Endothelial cell of umbilical vein (primary cell): ENCODE measurements around the gene RANBP17. TPM values are rescaled to one million over a fixed set of nuclear protein-coding genes. Genes with fewer than 3 reads are reported as not detected.
"Not testable (repeated sequence)": the region's sequence is repeated elsewhere in the genome, so short reads cannot be mapped to it uniquely, and the experiment has no call there.

Source experiments
- BruUV-seq: library from RNA; stranded (reverse); fragments of 400-500 nt; replicated peaks from 2 replicates; lab custom pipeline; 2021; lab: Mats Ljungman, UMichigan
- CTCF ChIA-PET: fragments of 300-600, 350-600 bp; sonication (Branson Sonifier 250); formaldehyde crosslinking; loops from one replicate; lab custom pipeline; 2021; ENCODE audit warnings: antibody characterized with exemption, inconsistent platforms; lab: Charles Lee
- POLR2A ChIA-PET: fragments of 300-600, 350-600 bp; sonication (Branson Sonifier 250); formaldehyde crosslinking; loops from one replicate; lab custom pipeline; 2021; ENCODE audit warnings: antibody characterized with exemption, inconsistent platforms; lab: Charles Lee
- DNase-seq: peaks from one replicate; pipeline ENCODE4 v3.0.0-alpha.2; 2011; ENCODE audit warnings: low read depth, low spot score
- FAIRE-seq: peaks from 2 replicates; lab custom pipeline; 2011; peaks lifted over from hg19 to GRCh38; lab: Jason Lieb, UNC
- H2AFZ ChIP-seq: 2 replicates; pipeline ENCODE4 v1.6.0; 2012; ENCODE audit warnings: low read depth, low read length, control low read depth, inconsistent platforms
- H3K27ac ChIP-seq: 2 replicates; pipeline ENCODE4 v1.5.1; 2011; ENCODE audit warnings: low read depth, mild to moderate bottlenecking, control low read depth, low read length, moderate library complexity; ENCODE audit not compliant: insufficient read depth
- H3K27me3 ChIP-seq, 2 experiments: 2 replicates each; pipeline versions ENCODE4 v1.6.0 to v1.6.1; 2011; ENCODE audit warnings: low read length in 2 of 2, mixed read lengths in 1 of 2; ENCODE audit not compliant: control insufficient read depth in 2 of 2, insufficient read depth in 2 of 2
- H3K36me3 ChIP-seq, 2 experiments: 2 replicates in 1 of 2; 3 replicates in 1 of 2; pipeline ENCODE4 v1.5.1; 2011; ENCODE audit warnings: low read length in 2 of 2, mild to moderate bottlenecking in 1 of 2, moderate library complexity in 1 of 2; ENCODE audit not compliant: control insufficient read depth in 2 of 2, insufficient read depth in 2 of 2; ENCODE audit errors: extremely low read depth in 1 of 2
- H3K4me1 ChIP-seq: 3 replicates; pipeline ENCODE4 v1.5.1; 2011; ENCODE audit warnings: mild to moderate bottlenecking, low read length; ENCODE audit not compliant: control insufficient read depth, insufficient read depth; ENCODE audit errors: extremely low read depth
- H3K4me2 ChIP-seq: 2 replicates; pipeline ENCODE4 v1.6.1; 2011; ENCODE audit warnings: low read length, control low read depth, mixed read lengths; ENCODE audit not compliant: insufficient read depth
- H3K4me3 ChIP-seq, 3 experiments: fragments of 200-600 bp in 1 of 3; sonication (generic), shearing (Covaris generic) in 1 of 3; replicated peaks in 1 of 3; 2 replicates each; pipeline ENCODE4 v1.5.1; 2011 to 2016; ENCODE audit warnings: control low read depth in 3 of 3, low read length in 3 of 3, mild to moderate bottlenecking in 2 of 3, inconsistent platforms in 1 of 3, low read depth in 1 of 3, moderate library complexity in 1 of 3; ENCODE audit not compliant: insufficient read depth in 1 of 3
- H3K79me2 ChIP-seq: 2 replicates; pipeline ENCODE4 v1.6.0; 2012; ENCODE audit warnings: low read length, inconsistent platforms; ENCODE audit not compliant: control insufficient read depth, insufficient read depth
- H3K9ac ChIP-seq: replicated peaks from 2 replicates; pipeline ENCODE3; 2011; ENCODE audit warnings: low read length, control low read depth; ENCODE audit not compliant: insufficient read depth; ENCODE audit errors: extremely low read depth
- H3K9me1 ChIP-seq: replicated peaks from 3 replicates; pipeline ENCODE4 v1.6.0; 2011; ENCODE audit warnings: mild to moderate bottlenecking, low read length; ENCODE audit not compliant: control insufficient read depth, insufficient read depth; ENCODE audit errors: extremely low read depth
- H3K9me3 ChIP-seq: replicated peaks from 2 replicates; pipeline ENCODE4 v1.5.1; 2012; ENCODE audit warnings: low read length, inconsistent platforms; ENCODE audit not compliant: control insufficient read depth, insufficient read depth
- H4K20me1 ChIP-seq: replicated peaks from 2 replicates; pipeline ENCODE3; 2011; ENCODE audit warnings: mild to moderate bottlenecking, low read length; ENCODE audit not compliant: control insufficient read depth, insufficient read depth; ENCODE audit errors: extremely low read depth
- JUN ChIP-seq: IDR thresholded peaks from 2 replicates; pipeline ENCODE4 v1.6.1; 2011; ENCODE audit warnings: borderline replicate concordance, low read depth; ENCODE audit not compliant: insufficient read length, insufficient read depth
- dilution Hi-C: fragments of 300-500 bp; cut with MboI; formaldehyde crosslinking; loops from one replicate; pipeline ENCODE4 v1.15.0; 2019; ENCODE audit warnings: low sequenced_read_pairs; ENCODE audit not compliant: extremely low pct_ligation_motif_present
- intact Hi-C: fragments of 100-400 bp; cut with micrococcal nuclease; formaldehyde crosslinking; loops from one replicate; pipeline ENCODE4 v1.10.0; 2022
- polyA plus RNA-seq, 4 experiments: library from polyadenylated mRNA; depleted of rRNA in 3 of 4; stranded (reverse) in 3 of 4; unstranded in 1 of 4; fragments of >200 nt; gene quantifications; 2 replicates each; pipeline versions ENCODE4 v1.2.1 to v1.2.3, GENCODE V29; 2011 to 2012; ENCODE audit warnings: missing spikeins in 1 of 4
- total RNA-seq: library from RNA; stranded (reverse); gene quantifications from 2 replicates; pipeline ENCODE4 v1.2.3, GENCODE V29; 2021

Gene RANBP17
- total and polyA plus RNA-seq, 2 donors (not counting 3 experiments of a cell fraction or from before 2014, with no cell fraction given): 5.6 to 13.6 TPM

DNA sequence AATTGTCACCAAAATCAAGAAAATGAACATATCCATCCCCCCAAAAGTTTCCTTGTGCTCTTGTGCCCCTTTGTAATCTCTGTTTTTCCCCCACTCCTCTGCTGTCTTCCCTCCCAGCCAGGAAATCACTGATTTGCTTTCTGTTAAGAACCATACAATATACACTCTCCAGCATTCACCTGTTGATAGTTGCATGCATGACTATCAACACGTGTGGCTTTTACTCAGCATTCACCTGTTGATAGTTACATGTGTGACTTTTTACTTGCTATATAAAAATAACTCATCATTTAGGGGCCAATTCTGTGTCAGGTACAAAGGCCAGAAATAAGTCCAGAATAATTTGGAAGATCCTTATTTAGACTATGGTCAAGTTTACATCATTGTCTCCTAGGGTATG is 6.0 kb downstream of the RANBP17 start:
- H3K4me3 ChIP-seq: no peak overlapping the region
- no peak overlapping the region for H2AFZ ChIP-seq
- no peaks in the 10 kb centered on the region for H4K20me1 ChIP-seq
- CTCF ChIA-PET: no interaction called here
- TF ChIP-seq JUN: no peak
- no peaks in the 10 kb centered on the region for H3K9me1 ChIP-seq
- H3K4me1 ChIP-seq: peaks cover 3% of the 10 kb centered on the region
- POLR2A ChIA-PET: no interaction called here
- dilution Hi-C loops: no loop called here
- BruUV-seq: no TSS peak
- no peak overlapping the region for H3K9ac ChIP-seq
- no peaks in the 10 kb centered on the region for H3K9me3 ChIP-seq
- no peak for DNase-seq
- no peaks in the 10 kb centered on the region for H3K27me3 ChIP-seq
- FAIRE-seq: no peak
- no peak overlapping the region for H3K4me2 ChIP-seq
- peaks cover 36% of the 10 kb centered on the region for H3K79me2 ChIP-seq
- H3K27ac ChIP-seq: no peak overlapping the region
- H3K36me3 ChIP-seq: no peaks in the 10 kb centered on the region
- intact Hi-C loops: loop anchor here (10.0 kb wide), 1 partner anchor 447 kb away; no protein-coding TSS in a partner anchor

DNA sequence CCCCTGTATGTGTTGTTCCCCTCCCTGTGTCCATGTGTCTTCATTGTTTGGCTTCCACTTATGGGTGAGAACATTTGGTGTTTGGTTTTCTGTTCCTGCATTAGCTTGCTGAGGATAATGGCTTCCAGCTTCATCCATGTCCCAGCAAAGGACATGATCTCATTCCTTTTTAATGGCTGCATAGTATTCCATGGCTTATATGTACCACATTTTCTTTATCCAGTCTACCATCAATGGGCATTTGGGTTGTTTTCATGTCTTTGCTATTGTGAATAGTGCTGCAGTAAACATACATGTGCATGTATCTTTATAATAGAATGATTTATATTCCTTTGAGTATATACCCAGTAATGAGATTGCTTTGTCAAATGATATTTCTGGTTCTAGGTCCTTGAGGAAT is 8.6 kb downstream of the RANBP17 start:
- intact Hi-C loops, CTCF ChIA-PET: not testable (repeated sequence)

More for the DNA sequence above, 8.6 kb downstream of the RANBP17 start:
- H3K4me2 ChIP-seq, dilution Hi-C loops, H4K20me1 ChIP-seq, BruUV-seq, H3K27ac ChIP-seq, H2AFZ ChIP-seq, H3K36me3 ChIP-seq, H3K9me3 ChIP-seq, DNase-seq, H3K9ac ChIP-seq, H3K4me1 ChIP-seq, H3K9me1 ChIP-seq, FAIRE-seq, POLR2A ChIA-PET, H3K4me3 ChIP-seq, H3K27me3 ChIP-seq: not testable (repeated sequence)
- H3K79me2 ChIP-seq: peaks cover 25% of the 10 kb centered on the region
